ENCODE measurements around the gene PLGLB2. TPM values are rescaled to one million over a fixed set of nuclear protein-coding genes. Genes with fewer than 3 reads are reported as not detected.

Gene PLGLB2
- total RNA-seq, 1 donor from 2014 or later: 1.3 TPM

Other genes starting within 250 kb of the PLGLB2 start
- 3.2 and 6.9 TPM in 2 replicates for gene RGPD2, start 77.7 kb downstream of the PLGLB2 start, total RNA-seq

All from bronchial epithelial cell (primary cell).